DND-41 (cell line): Measurements from ENCODE around the gene ZNF654.

Experiments used
- ATAC-seq: fragments of 200-7000 bp; cut with Tn5 transposase; 3 replicates; pipeline ENCODE4 v1.9.1; 2021; ENCODE audit warnings: low read depth; ENCODE audit not compliant: insufficient read depth
- DNase-seq: peaks from one replicate; pipeline ENCODE4 v3.0.0-alpha.2; 2020
- H2AFZ ChIP-seq: 2 replicates; pipeline ENCODE4 v1.6.0; 2012; ENCODE audit warnings: low read depth, low read length
- H3K27ac ChIP-seq: 2 replicates; pipeline ENCODE4 v1.5.1; 2012; ENCODE audit warnings: low read length, inconsistent platforms
- H3K27me3 ChIP-seq: fragments of 200-600 bp; sonication (generic); 2 replicates; pipeline ENCODE4 v1.6.0; 2012; ENCODE audit warnings: low read length, mild to moderate bottlenecking, inconsistent platforms; ENCODE audit not compliant: insufficient read depth, poor library complexity
- H3K36me3 ChIP-seq: 2 replicates; pipeline ENCODE4 v1.5.1; 2012; ENCODE audit warnings: low read length, inconsistent platforms; ENCODE audit not compliant: insufficient read depth
- H3K4me1 ChIP-seq: 2 replicates; pipeline ENCODE4 v1.5.1; 2012; ENCODE audit warnings: mild to moderate bottlenecking, low read length; ENCODE audit not compliant: insufficient read depth
- H3K4me2 ChIP-seq: 2 replicates; pipeline ENCODE4 v1.6.0; 2012; ENCODE audit warnings: mild to moderate bottlenecking, moderate library complexity, low read length, inconsistent platforms; ENCODE audit not compliant: insufficient read depth
- H3K4me3 ChIP-seq, 2 experiments: fragments of 200-600 bp in 1 of 2; shearing (Covaris generic) in 1 of 2; 2 replicates each; pipeline ENCODE4 v1.5.1; 2012 to 2016; ENCODE audit warnings: inconsistent platforms in 2 of 2, low read length in 2 of 2, mild to moderate bottlenecking in 2 of 2, low read depth in 1 of 2, moderate library complexity in 1 of 2
- H3K79me2 ChIP-seq: 2 replicates; pipeline ENCODE4 v1.6.0; 2012; ENCODE audit warnings: low read length, inconsistent platforms; ENCODE audit not compliant: insufficient read depth
- H3K9ac ChIP-seq: 2 replicates; pipeline ENCODE4 v1.6.0; 2012; ENCODE audit warnings: low read depth, mild to moderate bottlenecking, inconsistent platforms, low read length, moderate library complexity
- H3K9me3 ChIP-seq: 2 replicates; pipeline ENCODE4 v1.5.1; 2012; ENCODE audit warnings: low read length, moderate library complexity, mild to moderate bottlenecking, inconsistent platforms; ENCODE audit not compliant: insufficient read depth, severe bottlenecking
- H4K20me1 ChIP-seq: 2 replicates; pipeline ENCODE4 v1.6.0; 2012; ENCODE audit warnings: low read length; ENCODE audit not compliant: insufficient read depth
- CTCF ChIP-seq: IDR thresholded peaks from 2 replicates; pipeline ENCODE4 v1.5.1; 2012; ENCODE audit warnings: borderline replicate concordance, low read length, moderate library complexity, mild to moderate bottlenecking; ENCODE audit not compliant: poor library complexity, severe bottlenecking; ENCODE audit errors: extremely low read depth
- EZH2 ChIP-seq: IDR thresholded peaks from 3 replicates; pipeline ENCODE4 v1.6.1; 2012; ENCODE audit warnings: borderline replicate concordance, low read depth, mild to moderate bottlenecking, moderate library complexity, low read length, inconsistent platforms; ENCODE audit not compliant: severe bottlenecking

The ZNF654 gene

GRCh38 chr3:88082854-88083253 is 23.8 kb downstream of the ZNF654 start:
- Histone ChIP-seq H3K9me3 (no peaks in the 10 kb centered on the region), H4K20me1 (peaks cover 8% of the 10 kb centered on the region)

GRCh38 chr3:88084097-88084501 is 25.0 kb downstream of the ZNF654 start:
- Histone ChIP-seq H2AFZ (no peak overlapping the region), H3K79me2 (peaks cover 75% of the 10 kb centered on the region), H4K20me1 (peaks cover 8% of the 10 kb centered on the region), H3K4me3 (no peak overlapping the region), H3K36me3 (peaks cover 22% of the 10 kb centered on the region), H3K9me3 (no peaks in the 10 kb centered on the region), H3K4me2 (no peak overlapping the region), H3K9ac (no peak overlapping the region), H3K4me1 (no peaks in the 10 kb centered on the region), H3K27me3 (no peaks in the 10 kb centered on the region), H3K27ac (no peak overlapping the region)
- DNase-seq: no peak
- TF ChIP-seq EZH2 (no peak), CTCF (no peak)
- ATAC-seq: no peak

More at GRCh38 chr3:88082854-88083253, 23.8 kb downstream of the ZNF654 start:
- Histone ChIP-seq H3K79me2 (peaks cover 84% of the 10 kb centered on the region), H3K4me3 (no peak overlapping the region), H3K36me3 (peaks cover 19% of the 10 kb centered on the region), H3K4me1 (no peaks in the 10 kb centered on the region), H3K27ac (no peak overlapping the region), H3K4me2 (no peak overlapping the region), H2AFZ (no peak overlapping the region), H3K27me3 (no peaks in the 10 kb centered on the region), H3K9ac (no peak overlapping the region)
- no peak for ATAC-seq
- TF ChIP-seq CTCF (no peak), EZH2 (no peak)
- DNase-seq: no peak

GRCh38 chr3:88090681-88091080 is 31.6 kb downstream of the ZNF654 start:
- no peaks in the 10 kb centered on the region for H3K27me3 ChIP-seq
- TF ChIP-seq CTCF: no peak
- H3K79me2 ChIP-seq: peaks cover 36% of the 10 kb centered on the region
- no peak overlapping the region for H3K4me2 ChIP-seq
- H3K9me3 ChIP-seq: no peaks in the 10 kb centered on the region
- no peak overlapping the region for H3K9ac ChIP-seq
- ATAC-seq (no peak), DNase-seq (no peak)
- no peak overlapping the region for H3K4me3 ChIP-seq
- H3K4me1 ChIP-seq: no peaks in the 10 kb centered on the region
- H3K27ac ChIP-seq: no peak overlapping the region
- H3K36me3 ChIP-seq: peaks cover 48% of the 10 kb centered on the region
- H4K20me1 ChIP-seq: no peaks in the 10 kb centered on the region; the same call in 1 of the 2 replicates
- no peak overlapping the region for H2AFZ ChIP-seq

- Histone ChIP-seq H3K79me2 (peaks cover 42% of the 10 kb centered on the region), H3K4me1 (no peaks in the 10 kb centered on the region), H3K4me3 (no peak overlapping the region), H3K27me3 (no peaks in the 10 kb centered on the region), H2AFZ (no peak overlapping the region), H4K20me1 (no peaks in the 10 kb centered on the region; the same call in 1 of the 2 replicates), H3K9ac (no peak overlapping the region), H3K27ac (no peak overlapping the region), H3K36me3 (peaks cover 49% of the 10 kb centered on the region), H3K4me2 (no peak overlapping the region), H3K9me3 (no peaks in the 10 kb centered on the region)
- TF ChIP-seq EZH2 (no peak), CTCF (no peak)
- no peak for ATAC-seq
- no peak for DNase-seq
Measured at GRCh38 chr3:88092270-88092669, 33.2 kb downstream of the ZNF654 start.
